Heart left ventricle (tissue), 13 donors: ENCODE data around the gene SMC3.
"Not testable (repeated sequence)": the region's sequence is repeated elsewhere in the genome, so short reads cannot be mapped to it uniquely, and the experiment has no call there.

Source experiments
- CTCF ChIP-seq, 12 donors: fragments of 200-600 bp; sonication (generic) in 4 of 12; IDR thresholded peaks; one replicate each; pipeline versions ENCODE4 v1.5.0 to v1.8.0; 2018 to 2022; ENCODE audit warnings: antibody characterized with exemption in 12 of 12, mild to moderate bottlenecking in 5 of 12
- POLR2A ChIP-seq, 2 donors: fragments of 450-650 bp; IDR thresholded peaks; one replicate each; pipeline ENCODE4 v1.6.1; 2017; ENCODE audit warnings: antibody characterized with exemption in 2 of 2, mild to moderate bottlenecking in 2 of 2, moderate library complexity in 2 of 2
- donor health status: ischemic (EF 13 %, LVEDD 7.1; RV severe dilation, severe dysfunction).
- donor health status: DM: no; HTN: yes; CAD: no.
- donor health status: DM: no; HTN: no; CAD: no.
- donor health status: ischemic (EF 25% LVEDD 6.9; RV normal size, moderate dysfunction).
- donor health status: ischemic (EF 25% LVEDD 5.7; RV mildly dilated, moderate dysfunction).
- donor health status: ischemic (EF 35%, LVEDD 5.7; RV mildly dilated, moderate dysfunction).
- donor health status: nonischemic (EF 11% LVEDD 7.7; RV severe dilation, severe dysfunction).
- donor health status: DM: yes; HTN: yes; CAD: no.
- donor health status: PGD.
- donor health status: ischemic (EF 29% LVEDD 5.4; RV normal size, mild dysfunction).
- donor health status: nonischemic (EF 23%, LVEDD 6.1; RV moderate dilation, normal function).

- not testable (repeated sequence) for TF ChIP-seq CTCF, POLR2A (IDR thresholded peaks at IDR 0.05)
These were observed 43.3 kb downstream of the SMC3 start for GRCh38 chr10:110610781-110611180.
